CD14-positive monocyte (primary cell): Measurements from ENCODE around the gene MYO16. TPM values are rescaled to one million over a fixed set of nuclear protein-coding genes. Genes with fewer than 3 reads are reported as not detected.

ENCODE experiments used
- DNase-seq, 3 donors: peaks; one replicate each; pipeline ENCODE4 v3.0.0-alpha.2; 2011 to 2022
- H2AFZ ChIP-seq: 2 replicates; pipeline ENCODE4 v1.6.0; 2012; ENCODE audit warnings: mild to moderate bottlenecking, low read depth, low read length, inconsistent platforms; ENCODE audit not compliant: insufficient read depth, poor library complexity, severe bottlenecking
- H3K27ac ChIP-seq, 2 donors: 1 replicate in 1 of 2; 2 replicates in 1 of 2; pipeline ENCODE4 v1.5.1; 2012 to 2013; ENCODE audit warnings: low read length in 2 of 2, control low read depth in 1 of 2, inconsistent platforms in 1 of 2, low read depth in 1 of 2, mild to moderate bottlenecking in 1 of 2
- H3K27me3 ChIP-seq, 2 donors: one replicate each; pipeline versions ENCODE4 v1.6.0 to v1.6.1; 2011 to 2013; ENCODE audit warnings: low read length in 2 of 2; ENCODE audit not compliant: control insufficient read depth in 2 of 2, insufficient read depth in 2 of 2
- H3K36me3 ChIP-seq, 2 donors: replicated peaks in 1 of 2; 1 replicate in 1 of 2; 2 replicates in 1 of 2; pipeline versions ENCODE4 v1.5.1 to v1.6.1; 2012 to 2013; ENCODE audit warnings: low read length in 2 of 2, control low read depth in 1 of 2, inconsistent platforms in 1 of 2, mild to moderate bottlenecking in 1 of 2; ENCODE audit not compliant: insufficient read depth in 2 of 2, control insufficient read depth in 1 of 2
- H3K4me1 ChIP-seq, 2 donors: 1 replicate in 1 of 2; 2 replicates in 1 of 2; pipeline versions ENCODE4 v1.5.1 to v1.6.1; 2012 to 2013; ENCODE audit warnings: low read length in 2 of 2, control low read depth in 1 of 2, inconsistent platforms in 1 of 2, mild to moderate bottlenecking in 1 of 2, moderate library complexity in 1 of 2; ENCODE audit not compliant: insufficient read depth in 2 of 2, control insufficient read depth in 1 of 2
- H3K4me2 ChIP-seq: replicated peaks from 2 replicates; pipeline ENCODE3; 2012; ENCODE audit warnings: low read length, moderate library complexity, mild to moderate bottlenecking; ENCODE audit not compliant: poor library complexity, severe bottlenecking; ENCODE audit errors: extremely low read depth
- H3K4me3 ChIP-seq, 3 experiments: fragments of 200-600 bp in 1 of 3; sonication (generic) in 1 of 3; replicated peaks in 1 of 3; 1 replicate in 2 of 3; 2 replicates in 1 of 3; pipeline ENCODE4 v1.5.1; 2011 to 2013; ENCODE audit warnings: low read length in 3 of 3, mild to moderate bottlenecking in 3 of 3, control low read depth in 2 of 3, low read depth in 2 of 3, inconsistent platforms in 1 of 3, moderate library complexity in 1 of 3
- H3K79me2 ChIP-seq: 2 replicates; pipeline ENCODE4 v1.6.0; 2012; ENCODE audit warnings: mild to moderate bottlenecking, control low read depth, inconsistent platforms, low read length, moderate library complexity; ENCODE audit not compliant: insufficient read depth
- H3K9ac ChIP-seq: 2 replicates; pipeline ENCODE4 v1.6.0; 2017; ENCODE audit warnings: low read length, mild to moderate bottlenecking; ENCODE audit not compliant: insufficient read depth, poor library complexity, severe bottlenecking
- H3K9me3 ChIP-seq, 2 donors: replicated peaks in 1 of 2; 1 replicate in 1 of 2; 2 replicates in 1 of 2; pipeline versions ENCODE4 v1.5.1 to v1.6.1; 2012 to 2013; ENCODE audit warnings: low read length in 2 of 2, control low read depth in 1 of 2; ENCODE audit not compliant: control insufficient read depth in 1 of 2, insufficient read depth in 1 of 2
- H4K20me1 ChIP-seq: 2 replicates; pipeline ENCODE4 v1.6.0; 2012; ENCODE audit warnings: mild to moderate bottlenecking, low read length, control low read depth, moderate library complexity; ENCODE audit not compliant: insufficient read depth
- H3K27ac Mint-ChIP-seq, 7 donors: one replicate each; pipeline ENCODE4 v1.8.0; 2020; ENCODE audit warnings: mild to moderate bottlenecking in 7 of 7, mixed read lengths in 7 of 7, moderate library complexity in 6 of 7, inconsistent platforms in 2 of 7
- H3K27me3 Mint-ChIP-seq, 3 donors: one replicate each; pipeline ENCODE4 v1.8.0; 2021 to 2022; ENCODE audit warnings: low read depth in 3 of 3, mild to moderate bottlenecking in 3 of 3, mixed read lengths in 3 of 3, moderate library complexity in 3 of 3, inconsistent platforms in 1 of 3
- H3K36me3 Mint-ChIP-seq, 2 donors: one replicate each; pipeline ENCODE4 v1.8.0; 2020; ENCODE audit warnings: mixed read lengths in 2 of 2, inconsistent platforms in 1 of 2, mild to moderate bottlenecking in 1 of 2
- H3K4me1 Mint-ChIP-seq: one replicate; pipeline ENCODE4 v1.8.0; 2020; ENCODE audit warnings: mild to moderate bottlenecking, mixed read lengths
- H3K4me3 Mint-ChIP-seq, 2 donors: one replicate each; pipeline ENCODE4 v1.8.0; 2020; ENCODE audit warnings: mild to moderate bottlenecking in 2 of 2, mixed read lengths in 2 of 2, moderate library complexity in 1 of 2
- H3K9me3 Mint-ChIP-seq, 7 donors: one replicate each; pipeline ENCODE4 v1.8.0; 2020 to 2022; ENCODE audit warnings: mixed read lengths in 7 of 7, mild to moderate bottlenecking in 6 of 7, moderate library complexity in 6 of 7, inconsistent platforms in 2 of 7
- CTCF ChIP-seq: fragments of 200-600 bp; IDR thresholded peaks from one replicate; pipeline ENCODE4 v1.8.0; 2022; ENCODE audit warnings: antibody characterized with exemption, mild to moderate bottlenecking
- WGBS: methylation state at CpG from one replicate; pipeline ENCODE4 v1.1.5; 2013; ENCODE audit warnings: missing lambda C conversion rate; ENCODE audit not compliant: insufficient coverage; 5-methylcytosine and 5-hydroxymethylcytosine counted together
- intact Hi-C, 2 donors: fragments of 100-400 bp; cut with micrococcal nuclease; formaldehyde crosslinking; loops; one replicate each; pipeline versions ENCODE4 v1.15.0 to v1.15.1; 2023
- polyA plus RNA-seq, 3 donors: library from polyadenylated mRNA; depleted of rRNA in 1 of 3; unstranded in 2 of 3; stranded (reverse) in 1 of 3; fragments of 300-500 nt in 2 of 3; fragments of >200 nt in 1 of 3; fragmentation: Illumina TruSeq in 2 of 3; gene quantifications; 1 replicate in 2 of 3; 2 replicates in 1 of 3; pipeline ENCODE4 v1.2.3, GENCODE V29; 2012 to 2021

The MYO16 gene
- polyA plus RNA-seq, 3 donors = not detected

DNA sequence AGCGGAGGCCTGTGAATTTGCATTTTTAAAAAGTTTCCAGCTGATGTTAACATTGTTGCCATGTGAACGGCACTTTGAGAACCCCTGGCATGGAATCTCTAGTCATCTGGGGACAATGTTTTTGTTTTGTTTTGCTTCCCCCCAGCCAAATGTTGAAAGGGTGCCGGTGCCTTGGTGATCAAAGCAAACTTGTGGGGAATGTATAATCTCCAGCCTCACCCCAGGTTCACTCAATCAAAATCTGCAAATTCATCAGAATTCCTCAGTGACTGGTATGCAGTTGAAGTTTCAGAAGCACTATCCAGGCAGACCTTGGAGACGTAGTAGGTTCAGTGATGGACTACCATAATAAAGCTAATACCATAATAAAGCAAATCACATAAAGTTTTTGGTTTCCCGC, 428.7 kb downstream of the MYO16 start:
- TF ChIP-seq CTCF = no peak

GRCh38 chr13:109072505-109072904, 443.1 kb downstream of the MYO16 start:
- Histone ChIP-seq H3K27ac (no peak overlapping the region), H3K9ac (no peak overlapping the region), H3K4me2 (no peak overlapping the region), H3K79me2 (no peaks in the 10 kb centered on the region), H3K4me3 (no peak overlapping the region), H3K36me3 (no peaks in the 10 kb centered on the region), H4K20me1 (no peaks in the 10 kb centered on the region), H3K27me3 (no peaks in the 10 kb centered on the region), H3K4me1 (no peaks in the 10 kb centered on the region), H2AFZ (no peak overlapping the region), H3K9me3 (no peaks in the 10 kb centered on the region)
- Mint-ChIP-seq H3K27me3 (no peaks in the 10 kb centered on the region), H3K27ac (no peak overlapping the region), H3K4me1 (no peaks in the 10 kb centered on the region), H3K36me3 (no peaks in the 10 kb centered on the region), H3K4me3 (no peak overlapping the region), H3K9me3 (peaks cover 0 to 9% (median 4%) of the 10 kb centered on the region in 7 donors)
- no peak for DNase-seq
- TF ChIP-seq CTCF = no peak
- no CpG with 5 or more reads among the region's 3 CpGs for WGBS
- intact Hi-C loops = no loop called here

More for the DNA sequence above, 428.7 kb downstream of the MYO16 start:
- no peak for DNase-seq
- Histone ChIP-seq H2AFZ (no peak overlapping the region), H3K27me3 (no peaks in the 10 kb centered on the region), H3K4me1 (no peaks in the 10 kb centered on the region), H4K20me1 (no peaks in the 10 kb centered on the region), H3K9me3 (no peaks in the 10 kb centered on the region), H3K4me3 (no peak overlapping the region), H3K27ac (no peak overlapping the region), H3K4me2 (no peak overlapping the region), H3K36me3 (no peaks in the 10 kb centered on the region), H3K9ac (no peak overlapping the region), H3K79me2 (no peaks in the 10 kb centered on the region)
- Mint-ChIP-seq H3K36me3 (no peaks in the 10 kb centered on the region), H3K27me3 (peaks cover 0 to 2% (median 2%) of the 10 kb centered on the region in 3 donors), H3K4me1 (no peaks in the 10 kb centered on the region), H3K4me3 (no peak overlapping the region), H3K27ac (no peak overlapping the region), H3K9me3 (no peaks in the 10 kb centered on the region)
- intact Hi-C loops = no loop called here
- no CpG with 5 or more reads among the region's 5 CpGs for WGBS
